SW480 (cell line): ENCODE results near the gene TPPP.

ENCODE experiments used
- DNase-seq: peaks from one replicate; pipeline ENCODE4 v3.0.0-alpha.2; 2016; ENCODE audit warnings: low spot score

Gene TPPP

DNA sequence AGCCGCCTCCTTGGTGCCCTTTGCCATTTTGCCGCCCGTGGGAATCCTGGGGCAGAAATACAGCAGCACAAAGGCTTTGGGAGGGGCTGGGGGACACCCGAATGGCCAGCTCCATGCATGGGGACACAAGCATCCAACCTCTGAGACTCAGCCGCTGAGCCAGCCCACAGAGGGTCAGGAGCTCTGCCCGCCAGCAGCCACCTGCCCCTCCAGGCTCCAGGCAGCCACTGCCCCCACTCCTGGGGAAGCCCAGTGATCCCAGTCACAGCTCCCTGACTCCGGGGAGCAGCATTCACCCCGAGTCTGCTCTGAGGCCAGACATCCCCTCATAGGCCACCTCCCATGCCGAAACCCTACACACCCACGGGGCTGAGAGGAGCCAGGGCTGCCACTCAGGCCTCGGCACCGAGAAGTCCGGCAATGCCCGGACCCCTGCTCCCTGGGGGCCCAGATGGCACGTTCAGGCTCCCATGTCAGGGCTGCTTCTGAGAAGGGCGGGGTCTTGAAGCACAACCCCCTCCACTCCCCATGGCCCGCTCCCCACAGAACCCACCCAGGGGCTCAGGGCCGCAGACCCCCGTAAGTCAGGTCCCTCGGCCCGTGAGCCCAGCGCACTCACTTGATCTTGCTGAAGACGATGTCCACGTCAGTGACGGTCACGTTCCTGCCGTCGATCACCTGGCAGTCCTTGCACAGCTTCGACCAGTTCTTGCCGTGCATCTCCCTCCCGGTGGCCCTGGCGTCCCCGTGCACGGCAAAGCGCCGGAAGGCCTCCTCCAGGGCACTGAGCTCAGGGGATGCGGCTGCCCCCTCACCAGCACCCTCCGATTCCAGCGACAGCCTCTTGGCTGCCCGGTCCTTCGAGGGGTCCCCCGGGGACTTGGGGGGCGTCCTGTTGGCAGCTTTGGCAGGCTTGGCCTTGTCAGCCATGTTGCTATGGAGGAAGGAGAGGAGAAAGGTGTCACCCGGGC lies 15.7 kb downstream of the TPPP start:
- DNase-seq, result no peak

DNA sequence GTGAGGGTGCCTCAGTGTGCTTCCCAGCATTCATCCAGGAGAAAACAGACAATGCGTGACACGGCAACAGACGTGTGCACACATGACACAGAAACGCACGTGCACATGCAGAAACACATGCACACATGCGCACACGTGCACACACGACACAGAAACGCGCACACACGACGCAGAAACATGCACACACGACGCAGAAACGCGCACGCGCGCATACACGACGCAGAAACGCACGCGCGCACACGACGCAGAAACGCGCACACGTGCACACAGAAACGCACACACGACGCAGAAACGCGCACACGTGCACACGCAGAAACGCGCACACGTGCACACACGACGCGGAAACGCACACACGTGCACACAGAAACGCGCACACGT lies 16.5 kb downstream of the TPPP start:
- no peak for DNase-seq

DNA sequence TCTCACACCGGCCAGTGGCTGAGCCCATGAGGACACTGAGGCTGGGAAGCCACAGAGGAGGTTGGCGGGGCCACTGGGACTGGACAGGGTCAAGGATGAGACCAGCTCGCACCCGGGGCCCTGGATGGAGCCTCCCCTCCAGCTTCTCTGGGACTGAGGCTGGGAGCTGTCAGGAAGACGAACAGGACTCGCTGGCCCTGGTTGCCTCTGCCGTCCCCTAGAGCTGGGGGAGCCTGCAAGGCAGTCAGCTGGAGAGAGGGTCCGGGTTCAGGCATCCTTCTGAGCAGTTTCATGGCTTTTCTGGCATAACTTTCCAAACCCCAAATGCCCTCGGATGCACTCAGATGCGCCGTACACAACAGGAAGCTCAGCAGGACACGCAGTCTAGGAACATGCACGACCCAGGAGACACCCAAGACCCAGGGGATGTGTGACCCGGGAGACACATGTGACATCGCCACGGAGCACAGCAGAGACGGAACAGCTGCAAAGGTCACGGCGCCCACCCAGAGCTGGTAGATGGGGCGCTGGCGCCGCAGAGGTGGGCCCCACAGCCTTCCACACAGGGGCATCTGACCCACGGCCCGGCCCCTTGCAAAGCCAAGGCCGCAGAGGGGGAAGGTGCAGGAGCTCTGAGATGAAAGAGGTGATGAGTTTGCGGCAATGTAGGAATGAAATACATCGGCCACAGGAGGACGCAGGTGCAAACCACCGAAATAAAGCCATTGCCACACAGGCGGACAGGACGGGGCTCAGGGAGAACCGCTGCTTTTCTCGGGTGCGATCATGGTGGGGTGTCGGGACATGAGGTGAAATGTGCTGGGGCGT lies 17.1 kb downstream of the TPPP start:
- peak; percentile 35 for DNase-seq

DNA sequence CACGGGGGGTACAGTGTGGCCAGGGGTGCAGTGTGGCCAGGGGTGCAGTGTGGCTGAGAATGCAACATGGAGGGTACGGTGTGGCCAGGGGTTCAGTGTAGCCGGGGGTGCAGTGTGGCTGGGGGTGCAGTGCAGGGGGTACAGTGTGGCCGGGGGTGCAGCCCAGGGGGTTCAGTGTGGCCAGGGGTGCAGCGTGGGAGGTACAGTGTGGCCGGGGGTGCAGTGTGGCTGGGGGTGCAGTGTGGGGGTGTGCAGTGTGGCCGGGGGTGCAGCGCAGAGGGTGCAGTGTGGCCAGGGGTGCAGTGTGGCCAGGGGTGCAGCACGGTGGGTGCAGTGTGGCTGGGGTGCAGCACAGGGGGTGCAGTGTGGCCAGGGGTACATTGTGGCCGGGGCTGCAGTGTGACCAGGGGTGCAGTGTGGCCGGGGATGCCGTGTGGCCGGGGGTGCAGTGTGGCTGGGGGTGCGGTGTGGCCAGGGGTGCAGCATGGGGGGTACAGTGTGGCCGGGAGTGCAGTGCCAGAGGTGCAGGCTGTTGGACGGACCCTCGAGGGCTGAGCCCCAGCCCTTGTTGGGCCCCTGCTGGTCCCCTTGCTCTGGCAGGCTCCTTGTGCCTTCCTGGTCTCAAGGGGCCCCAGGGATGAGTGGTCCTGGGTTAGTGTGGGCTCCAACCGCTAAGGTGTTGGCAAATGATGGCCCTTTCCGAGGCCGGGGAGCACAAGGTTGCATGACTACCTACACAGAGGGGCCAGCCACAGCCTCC lies 17.9 kb downstream of the TPPP start:
- no peak for DNase-seq

DNA sequence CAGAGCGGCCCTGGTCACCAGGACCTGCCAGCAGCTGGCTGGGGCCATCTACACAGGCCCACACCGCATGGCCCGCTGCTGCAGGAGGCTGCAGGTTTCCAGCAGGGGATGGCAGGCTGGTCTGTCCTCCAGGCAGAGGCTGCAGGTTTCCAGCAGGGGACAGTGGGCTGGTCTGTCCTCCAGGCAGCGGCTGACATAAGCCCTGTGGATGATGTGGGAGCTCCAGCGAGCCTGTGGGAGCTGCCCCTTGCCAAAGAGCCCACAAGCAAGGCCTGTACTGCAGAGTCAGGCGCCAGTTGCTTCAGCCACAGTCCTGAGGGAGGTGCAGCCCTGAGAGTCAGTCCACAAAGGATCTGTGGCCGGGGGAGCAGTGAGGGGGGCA lies 18.5 kb downstream of the TPPP start:
- peak; percentile 27 for DNase-seq

DNA sequence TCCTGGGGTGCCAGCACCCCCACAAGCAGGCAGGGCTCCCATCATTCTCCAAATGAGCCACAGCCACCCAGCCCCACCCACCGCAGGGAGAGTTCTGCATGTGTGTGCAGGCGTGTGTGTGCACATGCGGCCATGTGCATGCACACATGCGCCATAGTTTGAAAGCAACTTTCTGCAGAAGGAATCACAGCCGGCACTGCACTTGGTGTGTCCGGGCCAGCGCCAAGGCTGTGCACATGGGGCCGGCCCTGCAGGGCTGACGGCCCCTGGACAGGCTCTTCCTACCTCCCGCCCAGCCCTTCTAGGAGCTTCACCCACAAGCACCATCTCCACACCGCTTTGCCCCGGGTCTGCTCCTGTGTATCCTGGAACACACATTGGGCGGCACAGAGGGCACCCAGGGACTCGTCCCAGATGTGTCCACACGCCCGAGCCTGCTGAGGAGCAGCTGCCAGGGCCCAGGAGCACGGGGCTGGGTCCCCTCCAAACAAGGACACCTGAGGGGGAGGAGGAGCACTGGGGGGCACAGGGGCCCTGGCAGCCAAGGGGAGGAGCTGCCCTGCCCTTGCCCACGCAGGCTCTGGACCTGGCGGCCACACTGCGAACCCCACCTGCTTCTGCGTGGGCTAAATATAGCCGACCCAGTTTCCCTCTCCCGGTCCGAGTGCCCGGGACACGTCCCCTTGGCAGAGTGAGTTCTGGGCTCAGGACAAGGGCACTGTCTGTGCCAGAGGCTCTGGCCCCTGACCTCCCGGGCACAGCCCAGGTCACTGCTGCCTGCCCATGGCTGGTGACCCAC lies 19.1 kb downstream of the TPPP start:
- DNase-seq, result no peak

DNA sequence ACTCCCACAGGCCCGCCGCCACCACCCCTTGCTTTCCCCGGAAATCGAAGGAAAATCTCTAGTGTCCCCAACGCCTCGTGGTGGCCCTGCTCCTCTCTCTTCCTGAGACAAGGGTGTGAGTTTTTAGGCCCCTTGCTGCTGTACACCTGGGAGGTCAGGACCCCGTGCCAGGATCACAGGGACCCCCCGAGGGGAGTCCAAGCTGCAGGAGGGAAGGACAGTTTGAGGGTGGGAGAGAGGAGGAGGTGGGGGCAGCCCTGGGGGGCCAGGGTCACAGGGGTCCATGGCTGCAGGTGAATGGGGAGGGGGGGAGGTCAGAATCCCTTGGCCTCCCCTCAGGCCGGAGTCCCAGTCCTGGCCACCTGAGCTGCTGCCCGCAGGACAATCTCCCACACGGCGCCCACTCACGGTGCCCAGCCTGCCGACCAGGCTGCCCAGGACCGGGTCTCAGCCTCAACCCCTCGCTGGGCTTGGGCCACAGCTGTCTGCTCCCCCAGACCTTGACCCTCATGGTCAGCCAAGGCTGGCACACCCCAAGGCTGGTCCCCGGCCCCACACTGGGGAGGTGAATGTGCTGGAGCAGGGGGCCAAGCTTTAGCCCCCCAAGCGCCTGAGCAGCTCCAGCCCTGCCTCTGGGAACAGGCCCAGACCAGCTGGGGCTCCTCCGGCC lies 19.9 kb downstream of the TPPP start:
- no peak for DNase-seq

DNA sequence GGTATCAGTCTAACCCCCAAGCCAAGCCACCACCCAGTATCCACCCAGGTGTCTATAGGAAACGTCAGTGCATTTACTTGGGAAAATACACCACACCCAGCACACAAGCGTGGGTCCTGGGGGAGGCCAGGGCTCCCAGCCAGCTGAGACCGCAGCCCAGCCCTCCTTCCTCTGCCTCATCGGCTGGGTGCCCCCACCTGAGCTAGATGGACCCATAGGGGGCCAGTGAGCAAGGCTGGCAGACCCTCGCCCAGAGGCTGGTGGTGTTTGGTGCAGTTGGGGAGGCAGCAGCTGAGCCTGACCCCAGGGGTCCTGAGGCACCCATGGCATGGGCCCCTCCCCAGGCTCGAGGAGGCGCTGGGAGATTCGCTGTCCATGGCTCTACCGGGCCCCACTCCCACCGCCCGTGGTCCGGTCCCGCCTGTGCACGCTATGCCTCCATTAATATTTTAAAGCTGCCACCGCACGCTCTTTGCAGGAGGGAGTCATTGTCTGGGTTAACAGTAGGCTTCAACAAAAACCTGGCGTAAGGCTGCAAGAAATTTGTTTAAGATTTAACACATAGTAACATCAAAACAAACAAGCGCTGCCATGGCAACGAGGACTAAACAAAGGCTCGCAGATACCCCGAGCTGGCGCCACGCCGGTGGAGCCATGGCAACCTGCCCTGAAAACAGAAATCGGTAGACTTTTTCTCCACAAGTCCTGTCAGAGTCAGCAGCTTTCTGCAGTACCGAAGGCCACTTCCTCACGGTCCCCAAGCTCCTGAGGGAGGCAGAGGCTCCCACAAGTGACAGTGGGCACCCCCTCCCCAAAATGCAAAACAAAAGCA lies 20.6 kb downstream of the TPPP start:
- peak; percentile 84 for DNase-seq

DNA sequence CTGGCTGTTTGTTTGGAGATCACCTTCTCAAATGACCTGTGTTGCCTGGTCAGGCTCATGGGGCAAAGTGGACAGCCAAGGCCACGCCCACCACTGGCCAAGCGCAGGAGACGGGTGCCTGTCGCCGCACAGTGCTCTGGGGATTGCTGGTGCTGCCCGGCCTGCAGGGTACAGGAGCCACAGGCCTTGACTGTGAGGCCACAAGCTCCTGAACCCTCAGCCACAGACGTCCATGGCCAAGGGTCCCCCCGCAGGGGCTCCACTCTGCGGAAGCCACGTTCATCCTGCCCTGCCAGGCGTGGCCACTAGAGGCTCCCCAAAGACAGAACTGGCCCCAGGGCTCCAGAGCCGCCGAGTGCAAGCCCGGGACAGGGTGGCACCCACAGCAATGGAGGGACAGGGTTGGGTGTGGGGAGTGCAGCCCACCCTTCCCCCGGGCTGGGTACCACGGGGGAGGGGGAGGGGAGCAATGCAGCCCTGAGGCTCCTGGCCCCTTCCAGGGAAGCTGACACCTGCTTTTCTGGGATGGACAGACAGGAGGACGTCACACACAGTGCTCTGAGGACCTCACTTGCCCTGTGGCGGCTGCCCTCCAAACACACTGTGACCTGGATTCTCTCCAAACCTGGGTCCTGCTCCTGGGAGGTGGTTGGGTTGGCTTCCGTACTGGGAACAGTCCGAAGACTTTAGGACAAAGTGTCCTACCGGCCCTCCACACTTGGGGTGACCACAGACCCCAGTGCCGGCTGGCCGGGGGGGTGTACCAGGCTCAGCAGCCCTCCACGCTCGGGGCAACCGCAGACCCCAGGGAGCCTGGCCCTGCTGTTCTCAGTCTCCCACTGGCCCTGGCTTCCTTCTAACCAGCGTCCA lies 21.5 kb downstream of the TPPP start:
- DNase-seq, result peak; percentile 78

DNA sequence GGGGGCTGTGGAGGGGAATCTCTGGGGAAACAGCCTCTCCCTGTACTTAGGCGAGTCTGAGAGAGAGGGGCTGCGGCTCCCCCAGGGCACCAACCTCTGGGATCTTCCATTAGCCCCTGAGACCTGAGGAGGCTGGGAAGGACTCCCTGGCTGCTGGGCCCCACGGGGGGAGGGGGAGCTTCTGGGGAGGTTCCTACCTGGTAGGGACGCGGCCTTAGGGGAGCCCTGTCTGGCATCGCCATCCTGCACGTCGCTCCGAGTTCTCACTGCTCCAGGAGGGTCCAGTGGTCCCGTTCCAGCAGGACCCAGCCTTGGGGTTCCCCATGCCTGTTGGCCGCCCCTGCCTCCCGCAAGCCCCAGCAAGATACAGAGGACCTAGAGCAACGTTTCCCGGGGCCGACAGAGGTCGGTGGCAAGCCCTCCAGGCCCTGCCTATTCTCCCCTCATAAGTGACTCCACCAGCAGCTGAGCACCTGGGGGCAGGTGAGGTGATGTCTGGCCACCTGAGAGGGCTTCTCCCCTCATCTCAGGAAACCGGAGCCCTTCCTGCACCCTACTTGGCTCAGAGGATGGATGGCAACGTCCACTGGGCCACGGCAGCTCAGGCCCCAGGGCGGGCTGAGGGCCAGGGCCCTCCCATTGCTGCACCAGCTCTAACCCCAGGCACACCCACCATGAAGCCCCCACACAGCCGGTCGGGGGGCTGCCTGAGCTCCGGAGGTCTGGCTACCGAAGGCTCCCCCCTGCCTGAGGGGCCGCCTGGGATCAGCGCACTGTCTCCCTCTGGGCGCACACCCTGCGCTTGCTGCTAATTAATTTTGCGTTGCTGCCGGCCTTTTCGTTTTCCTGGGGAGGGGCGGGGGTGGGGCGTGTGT lies 22.5 kb downstream of the TPPP start:
- DNase-seq, result no peak

DNA sequence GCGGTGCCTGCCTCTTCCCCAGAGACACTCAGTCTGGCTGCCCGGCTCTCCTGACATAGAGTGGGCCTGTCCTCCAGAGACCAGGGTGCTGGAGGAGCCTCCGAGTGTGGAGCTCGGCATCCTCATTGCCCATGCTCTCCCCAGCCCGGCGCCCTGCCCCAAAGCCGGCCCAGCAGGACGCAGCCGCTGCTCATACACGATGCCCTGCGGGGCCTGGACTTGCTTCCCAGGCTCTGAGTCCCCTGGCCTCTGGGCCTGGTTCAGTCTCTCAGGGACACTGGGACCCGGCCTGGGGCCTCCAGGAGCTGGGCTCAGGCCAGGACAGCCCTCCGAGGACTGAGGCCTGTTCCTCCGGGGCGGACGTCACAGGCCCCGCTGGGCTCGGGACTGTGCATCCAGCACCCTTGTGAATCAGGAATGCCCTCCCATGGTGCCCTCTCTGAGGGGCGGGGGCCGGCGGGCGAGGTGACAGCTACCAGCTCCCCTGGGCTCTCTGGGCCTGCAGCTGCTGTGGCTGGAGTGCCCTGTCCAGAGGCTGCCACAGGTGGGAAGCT lies 23.2 kb downstream of the TPPP start:
- DNase-seq, result no peak

DNA sequence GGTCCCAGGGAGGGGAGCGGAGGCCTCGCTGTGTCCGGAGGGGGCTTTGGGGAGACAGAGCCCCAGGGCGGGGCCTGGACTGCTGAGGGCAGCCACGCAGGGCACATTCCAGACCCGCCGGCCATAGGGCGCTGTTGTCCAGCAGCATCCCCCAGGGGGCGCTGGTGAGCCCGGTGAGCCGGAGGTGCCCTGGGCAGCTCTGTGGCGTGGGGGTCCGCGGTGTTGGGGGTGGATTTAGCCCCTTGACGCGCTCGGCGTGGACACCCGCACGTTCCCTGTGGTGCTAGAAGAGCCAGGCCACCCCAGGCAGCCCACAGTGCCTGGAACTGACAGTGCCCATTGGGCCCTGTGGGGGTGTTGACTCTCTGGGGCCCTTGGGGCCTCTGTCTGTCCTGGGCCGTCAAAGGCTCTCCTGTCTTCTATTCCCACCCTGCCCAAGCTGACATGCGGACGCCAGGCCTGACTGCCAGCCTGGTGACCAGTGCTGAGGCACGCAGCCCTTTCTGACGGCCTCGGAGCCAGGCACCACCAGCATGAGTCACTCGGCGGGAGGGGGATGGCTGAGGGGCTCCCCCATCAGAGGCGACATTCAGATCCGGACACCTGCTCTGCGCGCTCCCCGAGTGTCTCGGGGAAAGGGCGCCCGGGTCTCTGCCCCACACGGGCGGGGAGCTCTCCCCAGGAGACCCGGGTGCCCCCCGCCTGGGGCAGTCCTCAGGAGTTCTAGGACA lies 23.9 kb downstream of the TPPP start:
- no peak for DNase-seq

DNA sequence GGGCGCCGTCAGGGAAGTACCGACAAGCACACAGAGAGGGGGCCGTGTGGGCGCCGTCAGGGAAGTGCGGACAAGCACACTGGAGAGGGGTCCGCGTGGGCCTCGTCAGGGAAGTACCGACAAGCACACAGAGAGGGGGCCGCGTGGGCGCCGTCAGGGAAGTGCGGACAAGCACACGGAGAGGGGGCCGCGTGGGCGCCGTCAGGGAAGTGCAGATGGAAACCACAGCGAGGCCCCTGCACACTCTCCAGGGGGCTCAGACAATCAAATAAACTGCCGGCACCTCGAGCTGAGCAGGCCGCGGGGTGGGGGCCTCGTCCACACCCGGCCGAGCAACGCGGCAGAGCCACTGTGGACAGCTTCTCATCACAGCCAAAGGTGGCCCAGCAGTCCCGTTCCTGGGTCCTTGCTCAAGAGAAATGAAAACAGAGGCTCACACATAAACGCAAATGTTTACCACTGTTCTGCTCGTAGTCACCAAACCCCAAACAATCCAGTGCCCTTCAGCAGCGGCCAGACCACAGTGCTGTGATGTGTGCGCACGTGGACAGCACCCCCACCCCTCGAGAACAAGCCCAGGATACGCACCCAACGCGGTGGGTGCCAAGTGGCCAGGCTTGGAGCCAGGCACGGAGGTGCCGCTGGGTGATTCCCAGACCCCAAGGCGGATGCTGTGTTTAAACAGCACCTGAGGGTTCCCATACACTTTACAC lies 24.7 kb downstream of the TPPP start:
- DNase-seq, result no peak

DNA sequence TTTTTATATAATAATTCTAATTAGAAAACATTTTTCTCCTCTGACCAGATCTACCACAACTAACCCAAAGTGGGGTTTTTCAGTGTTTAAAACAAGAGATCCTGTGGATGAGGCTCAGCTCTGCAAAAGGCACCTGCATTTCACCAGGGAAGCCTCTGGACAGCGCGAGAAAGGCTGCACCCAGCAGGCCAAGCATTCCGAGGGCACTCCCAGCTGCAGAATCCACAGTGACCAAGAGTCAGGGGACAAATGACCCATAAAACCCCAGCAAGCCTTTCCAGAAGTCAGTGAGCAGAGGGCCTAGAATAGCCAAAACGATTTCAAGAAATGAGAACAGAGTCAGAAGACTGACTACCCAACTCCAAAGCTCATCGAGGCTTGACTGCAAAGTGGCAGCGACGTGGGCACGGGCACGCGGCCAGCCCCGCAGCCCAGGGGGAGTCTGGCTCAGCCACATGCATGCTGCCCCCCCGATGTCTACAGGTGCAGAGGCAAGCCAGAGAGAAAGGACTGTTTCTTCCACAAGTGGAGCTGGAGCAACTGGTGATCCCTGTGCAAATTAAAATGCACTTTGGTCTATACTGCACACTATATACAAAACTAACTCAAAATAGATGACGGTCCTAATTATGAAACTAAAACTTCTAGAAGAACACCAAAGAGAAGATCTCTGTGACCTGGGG lies 26.2 kb downstream of the TPPP start:
- DNase-seq, result no peak

DNA sequence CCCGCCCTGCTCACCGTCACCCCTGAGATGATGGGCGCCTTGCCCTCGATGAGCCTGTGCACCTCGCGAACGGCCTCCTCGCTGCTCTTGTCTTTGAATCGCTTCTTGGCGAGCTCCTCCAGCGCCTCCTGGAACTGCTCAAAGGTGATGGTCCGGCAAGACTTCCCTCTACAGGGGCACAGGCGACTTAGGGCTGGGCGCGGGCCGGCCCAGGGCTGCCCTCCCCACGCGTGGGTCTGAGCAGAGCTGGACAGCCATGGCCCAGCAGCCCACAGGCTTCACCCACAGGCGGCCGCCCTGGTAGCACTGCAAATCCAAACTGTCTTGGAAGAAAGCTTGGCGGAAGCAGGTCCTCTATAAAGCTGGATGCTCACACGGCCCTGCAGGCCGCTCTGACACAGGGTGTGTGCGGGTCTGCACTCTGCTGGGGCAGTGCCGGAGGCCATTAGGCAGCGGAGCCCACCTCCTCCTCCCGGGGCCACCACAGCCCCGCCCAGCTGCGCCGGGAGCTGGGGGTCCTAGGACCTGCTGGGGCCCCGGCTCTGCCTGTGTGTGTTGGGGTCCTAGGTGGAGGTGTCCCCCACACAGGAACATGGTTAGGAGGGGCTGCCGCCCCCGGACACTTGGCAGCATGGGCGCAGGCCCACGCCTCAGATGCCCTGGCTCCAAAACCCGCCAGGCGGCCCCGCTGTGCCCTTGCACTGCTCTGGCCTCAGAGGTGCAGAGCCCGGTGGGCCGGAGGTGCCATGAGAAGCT lies 27.0 kb downstream of the TPPP start:
- no peak for DNase-seq
